NCI-H2171 treated with DMSO at 0.1 percent for 48 hours (cell line): Measurements from ENCODE around the gene SLC12A2.

Experiments used
- DNase-seq: peaks from one replicate; lab custom pipeline; 2025; lab: John Stamatoyannopoulos, UW

SLC12A2 gene

GRCh38 chr5:128083033-128083810 is at the start of gene SLC12A2:
Gene SLC12A2 (plus strand): TSS chr5:128083766. CDS start chr5:128083955, 189 bp downstream.
- peak; percentile 79 for DNase-seq

GRCh38 chr5:128035689-128036088 is 47.9 kb upstream of the SLC12A2 start:
- no peak for DNase-seq

- no peak for DNase-seq
These were observed 46.6 kb upstream of the SLC12A2 start for GRCh38 chr5:128036950-128037349.

- no peak for DNase-seq
These were observed 44.9 kb upstream of the SLC12A2 start for GRCh38 chr5:128038643-128039042.

- no peak for DNase-seq
These were observed 42.6 kb upstream of the SLC12A2 start for GRCh38 chr5:128040927-128041326.

- no peak for DNase-seq
These were observed 30.8 kb upstream of the SLC12A2 start for GRCh38 chr5:128052780-128053179.

GRCh38 chr5:128053291-128053954 is 30.1 kb upstream of the SLC12A2 start:
- no peak for DNase-seq

- no peak for DNase-seq
These were observed 22.8 kb upstream of the SLC12A2 start for GRCh38 chr5:128060644-128061385.

- DNase-seq, result no peak
These were observed 21.3 kb upstream of the SLC12A2 start for GRCh38 chr5:128062172-128062746.

- DNase-seq, result no peak
These were observed 9.4 kb upstream of the SLC12A2 start for GRCh38 chr5:128074171-128074570.

GRCh38 chr5:128074953-128075352 is 8.6 kb upstream of the SLC12A2 start:
- DNase-seq, result no peak

- no peak for DNase-seq
These were observed 6.0 kb upstream of the SLC12A2 start for GRCh38 chr5:128077526-128077925.

- DNase-seq, result no peak
These were observed 2.3 kb upstream of the SLC12A2 start for GRCh38 chr5:128081111-128081851.

GRCh38 chr5:128082551-128083032 is 974 bp upstream of the SLC12A2 start:
- no peak for DNase-seq

GRCh38 chr5:128083811-128084227 is 253 bp downstream of the SLC12A2 start:
- no peak for DNase-seq

GRCh38 chr5:128084228-128085167 is 932 bp downstream of the SLC12A2 start:
- DNase-seq, result peak; percentile 30

GRCh38 chr5:128085413-128085812 is 1.8 kb downstream of the SLC12A2 start:
- no peak for DNase-seq

GRCh38 chr5:128091579-128091978 is 8.0 kb downstream of the SLC12A2 start:
- no peak for DNase-seq

- DNase-seq, result no peak
These were observed 8.6 kb downstream of the SLC12A2 start for GRCh38 chr5:128092144-128092543.

- no peak for DNase-seq
These were observed 9.8 kb downstream of the SLC12A2 start for GRCh38 chr5:128093368-128093767.
